Endothelial cell of umbilical vein (primary cell): Measurements from ENCODE around the gene SETBP1. TPM values are rescaled to one million over a fixed set of nuclear protein-coding genes. Genes with fewer than 3 reads are reported as not detected.

Experiments used
- BruUV-seq: library from RNA; stranded (reverse); fragments of 400-500 nt; replicated peaks from 2 replicates; lab custom pipeline; 2021; lab: Mats Ljungman, UMichigan
- CTCF ChIA-PET: fragments of 300-600, 350-600 bp; sonication (Branson Sonifier 250); formaldehyde crosslinking; loops from one replicate; lab custom pipeline; 2021; ENCODE audit warnings: antibody characterized with exemption, inconsistent platforms; lab: Charles Lee
- POLR2A ChIA-PET: fragments of 300-600, 350-600 bp; sonication (Branson Sonifier 250); formaldehyde crosslinking; loops from one replicate; lab custom pipeline; 2021; ENCODE audit warnings: antibody characterized with exemption, inconsistent platforms; lab: Charles Lee
- DNase-seq: peaks from one replicate; pipeline ENCODE4 v3.0.0-alpha.2; 2011; ENCODE audit warnings: low read depth, low spot score
- FAIRE-seq: peaks from 2 replicates; lab custom pipeline; 2011; peaks lifted over from hg19 to GRCh38; lab: Jason Lieb, UNC
- H2AFZ ChIP-seq: 2 replicates; pipeline ENCODE4 v1.6.0; 2012; ENCODE audit warnings: low read depth, low read length, control low read depth, inconsistent platforms
- H3K27ac ChIP-seq: 2 replicates; pipeline ENCODE4 v1.5.1; 2011; ENCODE audit warnings: low read depth, mild to moderate bottlenecking, control low read depth, low read length, moderate library complexity; ENCODE audit not compliant: insufficient read depth
- H3K27me3 ChIP-seq, 2 experiments: 2 replicates each; pipeline versions ENCODE4 v1.6.0 to v1.6.1; 2011; ENCODE audit warnings: low read length in 2 of 2, mixed read lengths in 1 of 2; ENCODE audit not compliant: control insufficient read depth in 2 of 2, insufficient read depth in 2 of 2
- H3K36me3 ChIP-seq, 2 experiments: 2 replicates in 1 of 2; 3 replicates in 1 of 2; pipeline ENCODE4 v1.5.1; 2011; ENCODE audit warnings: low read length in 2 of 2, mild to moderate bottlenecking in 1 of 2, moderate library complexity in 1 of 2; ENCODE audit not compliant: control insufficient read depth in 2 of 2, insufficient read depth in 2 of 2; ENCODE audit errors: extremely low read depth in 1 of 2
- H3K4me1 ChIP-seq: 3 replicates; pipeline ENCODE4 v1.5.1; 2011; ENCODE audit warnings: mild to moderate bottlenecking, low read length; ENCODE audit not compliant: control insufficient read depth, insufficient read depth; ENCODE audit errors: extremely low read depth
- H3K4me2 ChIP-seq: 2 replicates; pipeline ENCODE4 v1.6.1; 2011; ENCODE audit warnings: low read length, control low read depth, mixed read lengths; ENCODE audit not compliant: insufficient read depth
- H3K4me3 ChIP-seq, 3 experiments: fragments of 200-600 bp in 1 of 3; sonication (generic), shearing (Covaris generic) in 1 of 3; replicated peaks in 1 of 3; 2 replicates each; pipeline ENCODE4 v1.5.1; 2011 to 2016; ENCODE audit warnings: control low read depth in 3 of 3, low read length in 3 of 3, mild to moderate bottlenecking in 2 of 3, inconsistent platforms in 1 of 3, low read depth in 1 of 3, moderate library complexity in 1 of 3; ENCODE audit not compliant: insufficient read depth in 1 of 3
- H3K79me2 ChIP-seq: 2 replicates; pipeline ENCODE4 v1.6.0; 2012; ENCODE audit warnings: low read length, inconsistent platforms; ENCODE audit not compliant: control insufficient read depth, insufficient read depth
- H3K9ac ChIP-seq: replicated peaks from 2 replicates; pipeline ENCODE3; 2011; ENCODE audit warnings: low read length, control low read depth; ENCODE audit not compliant: insufficient read depth; ENCODE audit errors: extremely low read depth
- H3K9me1 ChIP-seq: replicated peaks from 3 replicates; pipeline ENCODE4 v1.6.0; 2011; ENCODE audit warnings: mild to moderate bottlenecking, low read length; ENCODE audit not compliant: control insufficient read depth, insufficient read depth; ENCODE audit errors: extremely low read depth
- H3K9me3 ChIP-seq: replicated peaks from 2 replicates; pipeline ENCODE4 v1.5.1; 2012; ENCODE audit warnings: low read length, inconsistent platforms; ENCODE audit not compliant: control insufficient read depth, insufficient read depth
- H4K20me1 ChIP-seq: replicated peaks from 2 replicates; pipeline ENCODE3; 2011; ENCODE audit warnings: mild to moderate bottlenecking, low read length; ENCODE audit not compliant: control insufficient read depth, insufficient read depth; ENCODE audit errors: extremely low read depth
- EZH2 ChIP-seq: IDR thresholded peaks from 2 replicates; pipeline ENCODE4 v1.6.1; 2012; ENCODE audit warnings: borderline replicate concordance, low read depth, mild to moderate bottlenecking, moderate library complexity, low read length, inconsistent platforms; ENCODE audit not compliant: severe bottlenecking
- FOS ChIP-seq: IDR thresholded peaks from 2 replicates; pipeline ENCODE4 v1.6.1; 2011; ENCODE audit warnings: mild to moderate bottlenecking, low read length, moderate library complexity, borderline replicate concordance; ENCODE audit not compliant: insufficient read depth
- GATA2 ChIP-seq: IDR thresholded peaks from 2 replicates; pipeline ENCODE4 v1.7.0; 2011; ENCODE audit warnings: low read depth, mild to moderate bottlenecking, moderate library complexity, mixed read lengths, low read length; ENCODE audit not compliant: insufficient read length, insufficient read depth
- JUN ChIP-seq: IDR thresholded peaks from 2 replicates; pipeline ENCODE4 v1.6.1; 2011; ENCODE audit warnings: borderline replicate concordance, low read depth; ENCODE audit not compliant: insufficient read length, insufficient read depth
- MYC ChIP-seq: IDR thresholded peaks from one replicate; pipeline ENCODE4 v1.6.1; 2011; ENCODE audit warnings: mild to moderate bottlenecking, low read depth, low read length
- POLR2A ChIP-seq: IDR thresholded peaks from 2 replicates; pipeline ENCODE4 v1.6.1; 2012; ENCODE audit warnings: low read depth, mild to moderate bottlenecking, control low read depth, low read length
- POLR2AphosphoS5 ChIP-seq: IDR thresholded peaks from 2 replicates; pipeline ENCODE4 v1.6.1; 2012; ENCODE audit warnings: low read depth, mild to moderate bottlenecking, control low read depth, low read length, moderate library complexity; ENCODE audit not compliant: insufficient read depth
- dilution Hi-C: fragments of 300-500 bp; cut with MboI; formaldehyde crosslinking; loops from one replicate; pipeline ENCODE4 v1.15.0; 2019; ENCODE audit warnings: low sequenced_read_pairs; ENCODE audit not compliant: extremely low pct_ligation_motif_present
- intact Hi-C: fragments of 100-400 bp; cut with micrococcal nuclease; formaldehyde crosslinking; loops from one replicate; pipeline ENCODE4 v1.10.0; 2022
- polyA plus RNA-seq, 4 experiments: library from polyadenylated mRNA; depleted of rRNA in 3 of 4; stranded (reverse) in 3 of 4; unstranded in 1 of 4; fragments of >200 nt; gene quantifications; 2 replicates each; pipeline versions ENCODE4 v1.2.1 to v1.2.3, GENCODE V29; 2011 to 2012; ENCODE audit warnings: missing spikeins in 1 of 4
- total RNA-seq: library from RNA; stranded (reverse); gene quantifications from 2 replicates; pipeline ENCODE4 v1.2.3, GENCODE V29; 2021
- TF ChIP-seq, protein P1 (sequence below), 2 donors: IDR thresholded peaks; 1 replicate in 1 of 2; 2 replicates in 1 of 2; pipeline ENCODE4 v1.5.1; 2011; ENCODE audit warnings: low read length in 2 of 2, mild to moderate bottlenecking in 2 of 2, moderate library complexity in 2 of 2, control low read depth in 1 of 2, inconsistent platforms in 1 of 2, low read depth in 1 of 2; ENCODE audit not compliant: insufficient read depth in 1 of 2; ENCODE audit errors: extremely low read depth in 1 of 2
- TF ChIP-seq, protein P2 (sequence below): IDR thresholded peaks from 2 replicates; pipeline ENCODE4 v1.6.1; 2011; ENCODE audit not compliant: insufficient read depth, insufficient read length

SETBP1 gene
- total and polyA plus RNA-seq, 2 donors (not counting 3 experiments of a cell fraction or from before 2014, with no cell fraction given) = 0.76 to 3.1 TPM

GRCh38 chr18:44819944-44820510, 139.3 kb downstream of the SETBP1 start:
- H3K27me3 ChIP-seq = no peaks in the 10 kb centered on the region
- dilution Hi-C loops (no loop called here), intact Hi-C loops (loop anchor here (5.0 to 10.0 kb wide), 2 partner anchors 95 to 662 kb away; no protein-coding TSS in a partner anchor)
- ChIA-PET POLR2A (no interaction called here), CTCF (no interaction called here)
- TF ChIP-seq POLR2AphosphoS5 = no peak
- TF ChIP-seq, protein P1, sequence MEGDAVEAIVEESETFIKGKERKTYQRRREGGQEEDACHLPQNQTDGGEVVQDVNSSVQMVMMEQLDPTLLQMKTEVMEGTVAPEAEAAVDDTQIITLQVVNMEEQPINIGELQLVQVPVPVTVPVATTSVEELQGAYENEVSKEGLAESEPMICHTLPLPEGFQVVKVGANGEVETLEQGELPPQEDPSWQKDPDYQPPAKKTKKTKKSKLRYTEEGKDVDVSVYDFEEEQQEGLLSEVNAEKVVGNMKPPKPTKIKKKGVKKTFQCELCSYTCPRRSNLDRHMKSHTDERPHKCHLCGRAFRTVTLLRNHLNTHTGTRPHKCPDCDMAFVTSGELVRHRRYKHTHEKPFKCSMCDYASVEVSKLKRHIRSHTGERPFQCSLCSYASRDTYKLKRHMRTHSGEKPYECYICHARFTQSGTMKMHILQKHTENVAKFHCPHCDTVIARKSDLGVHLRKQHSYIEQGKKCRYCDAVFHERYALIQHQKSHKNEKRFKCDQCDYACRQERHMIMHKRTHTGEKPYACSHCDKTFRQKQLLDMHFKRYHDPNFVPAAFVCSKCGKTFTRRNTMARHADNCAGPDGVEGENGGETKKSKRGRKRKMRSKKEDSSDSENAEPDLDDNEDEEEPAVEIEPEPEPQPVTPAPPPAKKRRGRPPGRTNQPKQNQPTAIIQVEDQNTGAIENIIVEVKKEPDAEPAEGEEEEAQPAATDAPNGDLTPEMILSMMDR (IDR thresholded peaks at IDR 0.05; ENCODE audit: extremely low read depth in 1 of 2, insufficient read depth in 1 of 2, low read depth in 1 of 2, low read length in 2 of 2) = no peak
- TF ChIP-seq, protein P2, sequence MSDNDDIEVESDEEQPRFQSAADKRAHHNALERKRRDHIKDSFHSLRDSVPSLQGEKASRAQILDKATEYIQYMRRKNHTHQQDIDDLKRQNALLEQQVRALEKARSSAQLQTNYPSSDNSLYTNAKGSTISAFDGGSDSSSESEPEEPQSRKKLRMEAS = no peak
- TF ChIP-seq POLR2A = no peak
- TF ChIP-seq MYC = no peak
- no peak for TF ChIP-seq FOS
- TF ChIP-seq JUN = no peak
- no peak for TF ChIP-seq GATA2
- no peak for TF ChIP-seq EZH2
- no peak overlapping the region for H2AFZ ChIP-seq
- H3K27ac ChIP-seq = no peak overlapping the region
- H3K9me1 ChIP-seq = no peaks in the 10 kb centered on the region
- no peak overlapping the region for H3K4me3 ChIP-seq
- H3K4me1 ChIP-seq = no peaks in the 10 kb centered on the region
- no TSS peak for BruUV-seq
- no peaks in the 10 kb centered on the region for H3K36me3 ChIP-seq
- FAIRE-seq (no peak), DNase-seq (no peak)
- no peak overlapping the region for H3K4me2 ChIP-seq
- no peaks in the 10 kb centered on the region for H4K20me1 ChIP-seq
- no peak overlapping the region for H3K9ac ChIP-seq
- H3K9me3 ChIP-seq = no peaks in the 10 kb centered on the region
- no peaks in the 10 kb centered on the region for H3K79me2 ChIP-seq
